Endodermal cell (in vitro differentiated cells): ENCODE measurements around the gene CCDC88C. TPM values are rescaled to one million over a fixed set of nuclear protein-coding genes. Genes with fewer than 3 reads are reported as not detected.

Experiments used
- DNase-seq: peaks from one replicate; pipeline ENCODE4 v3.0.0-alpha.2; 2017
- H3K27ac ChIP-seq: 2 replicates; pipeline ENCODE4 v1.5.1; 2013; ENCODE audit warnings: mild to moderate bottlenecking, low read depth, low read length, moderate library complexity
- H3K27me3 ChIP-seq: 2 replicates; pipeline ENCODE4 v1.6.1; 2013; ENCODE audit warnings: mild to moderate bottlenecking, low read length, moderate library complexity; ENCODE audit not compliant: insufficient read depth, control insufficient read depth, poor library complexity, severe bottlenecking
- H3K36me3 ChIP-seq: 2 replicates; pipeline ENCODE4 v1.7.0; 2013; ENCODE audit warnings: mild to moderate bottlenecking, low read length, moderate library complexity; ENCODE audit not compliant: control insufficient read depth, insufficient read depth
- H3K4me1 ChIP-seq: one replicate; pipeline ENCODE4 v1.7.0; 2013; ENCODE audit warnings: low read length; ENCODE audit not compliant: control insufficient read depth, insufficient read depth
- H3K4me3 ChIP-seq: 2 replicates; pipeline ENCODE4 v1.5.1; 2013; ENCODE audit warnings: mild to moderate bottlenecking, low read length, moderate library complexity
- H3K9ac ChIP-seq: 2 replicates; pipeline ENCODE4 v1.6.1; 2013; ENCODE audit warnings: mild to moderate bottlenecking, low read length, moderate library complexity; ENCODE audit not compliant: poor library complexity, severe bottlenecking; ENCODE audit errors: extremely low read depth
- H3K9me3 ChIP-seq: 2 replicates; pipeline ENCODE4 v1.6.1; 2013; ENCODE audit warnings: mild to moderate bottlenecking, low read length, moderate library complexity; ENCODE audit not compliant: control insufficient read depth
- H3K27ac Mint-ChIP-seq: 2 replicates; pipeline ENCODE4 v1.8.0; 2020; ENCODE audit warnings: mixed read lengths
- H3K27me3 Mint-ChIP-seq: 2 replicates; pipeline ENCODE4 v1.8.0; 2021; ENCODE audit warnings: mild to moderate bottlenecking, mixed read lengths; ENCODE audit not compliant: insufficient read depth
- H3K36me3 Mint-ChIP-seq: 2 replicates; pipeline ENCODE4 v1.8.0; 2020; ENCODE audit warnings: low read depth, mixed read lengths
- H3K4me1 Mint-ChIP-seq: 2 replicates; pipeline ENCODE4 v1.8.0; 2020; ENCODE audit warnings: mixed read lengths
- H3K4me3 Mint-ChIP-seq: 2 replicates; pipeline ENCODE4 v1.8.0; 2020; ENCODE audit warnings: mild to moderate bottlenecking, moderate library complexity, mixed read lengths
- H3K9me3 Mint-ChIP-seq: 2 replicates; pipeline ENCODE4 v1.8.0; 2020; ENCODE audit warnings: mild to moderate bottlenecking, mixed read lengths
- WGBS, 2 experiments: methylation state at CpG; one replicate each; pipeline versions ENCODE4 v1.1.5 to v1.1.7; 2013; ENCODE audit warnings: missing lambda C conversion rate in 2 of 2, mixed read lengths in 1 of 2; ENCODE audit not compliant: insufficient coverage in 1 of 2, insufficient read length in 1 of 2; 5-methylcytosine and 5-hydroxymethylcytosine counted together
- total RNA-seq, 2 donors: library from RNA; stranded (reverse); fragmentation: NEBNext Ultra II Directional in 1 of 2; extraction: Animal tissue kit (Norgen Biotek cat#: 25700) in 1 of 2; gene quantifications; 2 replicates in 1 of 2; 3 replicates in 1 of 2; pipeline ENCODE4 v1.2.1, GENCODE V29; 2021
- TF ChIP-seq, protein P1 (sequence below): fragments of 200-600 bp; sonication (generic); conservative IDR thresholded peaks from 2 replicates; pipeline ENCODE4 v1.5.0; 2021; ENCODE audit warnings: antibody characterized with exemption, mild to moderate bottlenecking

CCDC88C gene
- total RNA-seq, 2 donors from 2014 or later, result 50.0 to 50.5 TPM

DNA sequence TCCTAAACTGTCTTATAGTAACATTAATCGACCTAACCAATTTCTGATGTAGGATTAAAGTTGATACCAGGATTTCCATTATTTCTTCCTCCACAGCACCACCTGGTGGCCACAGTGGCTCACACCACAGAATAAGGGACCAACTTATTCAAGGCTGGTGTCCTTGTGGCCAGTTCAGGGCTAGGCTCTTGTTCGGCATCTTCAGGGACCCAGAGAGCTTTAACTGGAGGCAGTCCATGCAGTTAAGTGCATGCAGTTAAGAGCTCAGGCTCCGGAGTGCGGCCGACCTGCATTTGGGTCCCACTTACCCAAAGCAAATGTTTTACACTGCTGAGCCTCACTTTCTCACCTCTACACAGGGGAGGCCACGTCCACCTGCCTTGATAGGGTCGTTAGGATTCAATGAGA lies 131.1 kb downstream of the CCDC88C start:
- Mint-ChIP-seq H3K36me3 (peaks cover 63% of the 10 kb centered on the region), H3K4me3 (no peak overlapping the region), H3K27ac (peak overlapping the region; percentile 72), H3K27me3 (no peaks in the 10 kb centered on the region), H3K4me1 (peaks cover 5% of the 10 kb centered on the region), H3K9me3 (no peaks in the 10 kb centered on the region)
- no peak overlapping the region for H3K9ac ChIP-seq
- DNase-seq, result peak; percentile 95
- 59 to 66% methylated on average over 5 to 7 of the region's 7 CpGs for WGBS, 2 experiments
- H3K4me1 ChIP-seq, result no peaks in the 10 kb centered on the region
- no peak overlapping the region for H3K27ac ChIP-seq
- no peak overlapping the region for H3K4me3 ChIP-seq
- peaks cover 44% of the 10 kb centered on the region for H3K36me3 ChIP-seq
- TF ChIP-seq, protein P1, sequence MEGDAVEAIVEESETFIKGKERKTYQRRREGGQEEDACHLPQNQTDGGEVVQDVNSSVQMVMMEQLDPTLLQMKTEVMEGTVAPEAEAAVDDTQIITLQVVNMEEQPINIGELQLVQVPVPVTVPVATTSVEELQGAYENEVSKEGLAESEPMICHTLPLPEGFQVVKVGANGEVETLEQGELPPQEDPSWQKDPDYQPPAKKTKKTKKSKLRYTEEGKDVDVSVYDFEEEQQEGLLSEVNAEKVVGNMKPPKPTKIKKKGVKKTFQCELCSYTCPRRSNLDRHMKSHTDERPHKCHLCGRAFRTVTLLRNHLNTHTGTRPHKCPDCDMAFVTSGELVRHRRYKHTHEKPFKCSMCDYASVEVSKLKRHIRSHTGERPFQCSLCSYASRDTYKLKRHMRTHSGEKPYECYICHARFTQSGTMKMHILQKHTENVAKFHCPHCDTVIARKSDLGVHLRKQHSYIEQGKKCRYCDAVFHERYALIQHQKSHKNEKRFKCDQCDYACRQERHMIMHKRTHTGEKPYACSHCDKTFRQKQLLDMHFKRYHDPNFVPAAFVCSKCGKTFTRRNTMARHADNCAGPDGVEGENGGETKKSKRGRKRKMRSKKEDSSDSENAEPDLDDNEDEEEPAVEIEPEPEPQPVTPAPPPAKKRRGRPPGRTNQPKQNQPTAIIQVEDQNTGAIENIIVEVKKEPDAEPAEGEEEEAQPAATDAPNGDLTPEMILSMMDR, result peak; percentile 97
- H3K9me3 ChIP-seq, result no peaks in the 10 kb centered on the region
- no peaks in the 10 kb centered on the region for H3K27me3 ChIP-seq

DNA sequence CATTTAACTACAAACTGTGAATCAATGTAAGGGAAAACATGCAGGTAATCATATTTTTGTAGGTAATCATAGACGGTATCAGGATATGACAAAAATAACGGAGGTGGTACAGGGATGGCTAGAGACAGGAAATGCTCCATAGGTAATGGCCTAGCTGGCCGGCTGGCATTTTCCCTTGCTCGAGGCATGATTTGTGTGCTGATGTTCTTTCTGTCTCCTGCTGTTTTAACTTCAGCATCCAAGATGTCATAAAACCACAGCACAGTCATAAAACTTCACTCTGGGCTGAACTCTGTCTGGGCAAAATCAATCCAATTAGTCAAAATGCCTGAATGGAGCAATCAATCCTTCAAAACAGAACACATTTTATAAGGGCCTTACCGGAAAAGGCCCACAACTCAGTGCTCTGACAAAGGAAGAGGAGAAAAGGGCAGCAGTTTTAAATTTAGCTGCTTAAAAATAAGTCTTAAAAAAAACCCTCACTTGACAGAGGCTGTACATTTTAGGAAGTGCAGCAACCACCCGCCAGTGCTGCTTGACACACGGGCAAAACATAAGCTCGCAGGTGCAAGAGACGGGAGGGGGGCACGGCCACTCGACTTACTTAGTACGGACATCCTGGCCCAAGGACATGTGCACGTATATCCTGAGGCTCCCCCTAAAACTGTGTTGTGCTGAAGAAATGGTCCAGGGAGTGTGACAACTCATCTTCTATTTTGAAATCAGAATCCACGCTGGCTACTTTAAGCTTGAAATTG lies 132.7 kb downstream of the CCDC88C start:
- H3K27ac Mint-ChIP-seq, result no peak overlapping the region
- DNase-seq, result no peak
- H3K9me3 Mint-ChIP-seq, result no peaks in the 10 kb centered on the region
- H3K9ac ChIP-seq, result no peak overlapping the region
- H3K36me3 Mint-ChIP-seq, result peaks cover 55% of the 10 kb centered on the region
- no peak overlapping the region for H3K4me3 ChIP-seq
- no peaks in the 10 kb centered on the region for H3K9me3 ChIP-seq
- 95 to 97% methylated on average over 13 to 14 of the region's 14 CpGs for WGBS, 2 experiments
- H3K4me3 Mint-ChIP-seq, result no peak overlapping the region
- peaks cover 5% of the 10 kb centered on the region for H3K4me1 Mint-ChIP-seq
- H3K4me1 ChIP-seq, result no peaks in the 10 kb centered on the region
- no peak overlapping the region for H3K27ac ChIP-seq
- no peaks in the 10 kb centered on the region for H3K27me3 ChIP-seq
- H3K27me3 Mint-ChIP-seq, result no peaks in the 10 kb centered on the region
- peaks cover 50% of the 10 kb centered on the region for H3K36me3 ChIP-seq
- TF ChIP-seq, protein P1, result no peak

DNA sequence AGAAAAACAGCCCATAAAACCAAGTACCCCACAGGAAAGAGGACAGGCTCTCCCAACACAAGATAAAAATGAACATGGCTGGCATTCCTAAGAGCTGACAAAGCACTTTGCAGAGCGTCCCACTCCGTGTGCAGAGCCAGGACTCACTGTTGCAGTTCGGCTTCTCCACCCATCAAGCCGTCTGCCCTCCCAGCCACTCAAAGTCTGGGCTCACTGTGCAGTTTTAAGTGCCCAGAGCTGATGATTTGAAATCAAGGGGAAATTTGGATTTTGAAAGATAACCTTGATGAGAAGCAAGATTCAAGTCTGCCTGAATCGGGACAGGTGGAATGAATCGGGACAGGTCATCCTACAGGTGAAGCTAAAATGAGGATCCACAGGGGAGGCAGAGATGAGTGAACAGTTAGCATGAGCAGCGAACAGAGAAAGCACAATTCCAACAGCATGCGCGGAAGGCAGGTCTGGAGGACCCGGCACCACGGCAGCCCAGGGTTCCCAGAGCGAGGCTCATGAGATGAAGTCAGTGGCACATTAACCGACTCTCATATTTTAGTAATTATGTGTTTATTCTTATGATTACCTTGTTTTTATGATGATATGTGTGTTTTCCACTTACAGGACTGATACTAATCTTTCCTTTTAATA lies 133.4 kb downstream of the CCDC88C start:
- Histone ChIP-seq H3K9ac (no peak overlapping the region), H3K9me3 (no peaks in the 10 kb centered on the region), H3K36me3 (peaks cover 51% of the 10 kb centered on the region), H3K4me3 (no peak overlapping the region), H3K27me3 (no peaks in the 10 kb centered on the region), H3K27ac (no peak overlapping the region), H3K4me1 (no peaks in the 10 kb centered on the region)
- no peak for DNase-seq
- H3K9me3 Mint-ChIP-seq, result no peaks in the 10 kb centered on the region
- WGBS, 2 experiments, result 95% methylated on average over 9 to 13 of the region's 13 CpGs
- no peak overlapping the region for H3K4me3 Mint-ChIP-seq
- H3K36me3 Mint-ChIP-seq, result peaks cover 52% of the 10 kb centered on the region
- peaks cover 5% of the 10 kb centered on the region for H3K4me1 Mint-ChIP-seq
- no peak overlapping the region for H3K27ac Mint-ChIP-seq
- no peaks in the 10 kb centered on the region for H3K27me3 Mint-ChIP-seq
- TF ChIP-seq, protein P1, result no peak
